Suprapubic skin (tissue), 4 donors: ENCODE data around the gene SLC16A3.

Experiments
- EP300 ChIP-seq: sonication (generic); formaldehyde crosslinking; IDR thresholded peaks from one replicate; pipeline ENCODE4 v1.6.1; 2017; ENCODE audit warnings: antibody characterized with exemption
- POLR2A ChIP-seq, 2 donors: fragments of 450-650 bp; IDR thresholded peaks; one replicate each; pipeline ENCODE4 v1.6.1; 2017; ENCODE audit warnings: antibody characterized with exemption in 2 of 2, mild to moderate bottlenecking in 2 of 2, moderate library complexity in 2 of 2
- POLR2AphosphoS5 ChIP-seq, 3 donors: sonication (generic); formaldehyde crosslinking; IDR thresholded peaks; one replicate each; pipeline ENCODE4 v1.6.1; 2017; ENCODE audit warnings: antibody characterized with exemption in 3 of 3
- TF ChIP-seq, protein P1 (sequence below), 2 donors: fragments of 200-600 bp in 1 of 2; fragments of 450-650 bp in 1 of 2; sonication (generic) in 1 of 2; IDR thresholded peaks; one replicate each; pipeline ENCODE4 v1.5.1; 2016 to 2019; ENCODE audit warnings: antibody characterized with exemption in 2 of 2, mild to moderate bottlenecking in 1 of 2, moderate library complexity in 1 of 2

DNA sequence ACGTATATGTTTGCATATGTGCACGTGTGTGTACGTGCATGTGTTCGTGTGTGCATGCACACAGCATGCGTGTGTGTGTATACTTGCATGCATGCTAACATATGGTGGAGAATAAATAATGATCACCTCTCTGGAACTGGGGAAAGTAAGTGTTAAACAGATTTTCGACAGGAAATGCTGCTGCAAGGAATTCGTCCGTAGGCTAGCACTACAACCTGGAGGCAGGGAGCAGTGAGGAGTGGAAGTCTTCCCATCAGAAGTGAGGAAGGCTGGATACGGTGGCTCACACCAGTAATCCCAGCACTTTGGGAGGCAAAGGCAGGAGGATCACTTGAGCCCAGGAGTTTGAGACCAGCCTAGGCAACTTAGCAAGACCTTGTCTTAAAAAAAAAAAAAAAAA, 49.5 kb downstream of the SLC16A3 start:
- TF ChIP-seq, protein P1, sequence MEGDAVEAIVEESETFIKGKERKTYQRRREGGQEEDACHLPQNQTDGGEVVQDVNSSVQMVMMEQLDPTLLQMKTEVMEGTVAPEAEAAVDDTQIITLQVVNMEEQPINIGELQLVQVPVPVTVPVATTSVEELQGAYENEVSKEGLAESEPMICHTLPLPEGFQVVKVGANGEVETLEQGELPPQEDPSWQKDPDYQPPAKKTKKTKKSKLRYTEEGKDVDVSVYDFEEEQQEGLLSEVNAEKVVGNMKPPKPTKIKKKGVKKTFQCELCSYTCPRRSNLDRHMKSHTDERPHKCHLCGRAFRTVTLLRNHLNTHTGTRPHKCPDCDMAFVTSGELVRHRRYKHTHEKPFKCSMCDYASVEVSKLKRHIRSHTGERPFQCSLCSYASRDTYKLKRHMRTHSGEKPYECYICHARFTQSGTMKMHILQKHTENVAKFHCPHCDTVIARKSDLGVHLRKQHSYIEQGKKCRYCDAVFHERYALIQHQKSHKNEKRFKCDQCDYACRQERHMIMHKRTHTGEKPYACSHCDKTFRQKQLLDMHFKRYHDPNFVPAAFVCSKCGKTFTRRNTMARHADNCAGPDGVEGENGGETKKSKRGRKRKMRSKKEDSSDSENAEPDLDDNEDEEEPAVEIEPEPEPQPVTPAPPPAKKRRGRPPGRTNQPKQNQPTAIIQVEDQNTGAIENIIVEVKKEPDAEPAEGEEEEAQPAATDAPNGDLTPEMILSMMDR (IDR thresholded peaks at IDR 0.05), result no peak
- no peak for TF ChIP-seq EP300
- no peak for TF ChIP-seq POLR2A (IDR thresholded peaks at IDR 0.05)
- no peak for TF ChIP-seq POLR2AphosphoS5 (IDR thresholded peaks at IDR 0.05)
